Loucy (cell line): ENCODE data around the gene TGFB2.

Experiments
- H2AFZ ChIP-seq: fragments of 200-600 bp; sonication (generic); 2 replicates; pipeline ENCODE4 v1.6.0; 2016; ENCODE audit warnings: antibody characterized with exemption, mild to moderate bottlenecking, low read length, moderate library complexity
- H3F3A ChIP-seq: fragments of 200-600 bp; 2 replicates; pipeline ENCODE4 v1.6.0; 2016; ENCODE audit warnings: antibody characterized with exemption, low read depth, mild to moderate bottlenecking
- H3K27me3 ChIP-seq: fragments of 200-600 bp; sonication (generic); 2 replicates; pipeline ENCODE4 v1.6.1; 2014; ENCODE audit warnings: low read length, mild to moderate bottlenecking; ENCODE audit not compliant: insufficient read depth, poor library complexity, severe bottlenecking
- H3K36me3 ChIP-seq: fragments of 200-600 bp; sonication (generic); 2 replicates; pipeline ENCODE4 v1.6.1; 2016; ENCODE audit warnings: low read length; ENCODE audit not compliant: insufficient read depth
- H3K4me1 ChIP-seq: fragments of 200-600 bp; sonication (generic); 2 replicates; pipeline ENCODE4 v1.5.1; 2014; ENCODE audit warnings: low read length, mild to moderate bottlenecking; ENCODE audit not compliant: insufficient read depth, poor library complexity, severe bottlenecking
- H3K4me2 ChIP-seq: fragments of 200-600 bp; sonication (generic); 2 replicates; pipeline ENCODE4 v1.6.0; 2014; ENCODE audit warnings: antibody characterized with exemption, low read length, low read depth, mild to moderate bottlenecking; ENCODE audit not compliant: poor library complexity, severe bottlenecking
- H3K4me3 ChIP-seq: fragments of 200-600 bp; sonication (generic); 2 replicates; pipeline ENCODE4 v1.5.1; 2014; ENCODE audit warnings: low read length, mild to moderate bottlenecking, mixed read lengths; ENCODE audit not compliant: poor library complexity, severe bottlenecking
- H3K79me2 ChIP-seq: fragments of 200-600 bp; sonication (generic); 2 replicates; pipeline ENCODE4 v1.6.1; 2014; ENCODE audit warnings: low read length; ENCODE audit not compliant: insufficient read depth
- H3K9ac ChIP-seq: fragments of 200-600 bp; sonication (generic); 2 replicates; pipeline ENCODE4 v1.6.0; 2014; ENCODE audit warnings: mild to moderate bottlenecking, low read depth, low read length, moderate library complexity; ENCODE audit not compliant: poor library complexity, severe bottlenecking
- H3K9me2 ChIP-seq: fragments of 200-600 bp; sonication (generic); replicated peaks from 2 replicates; pipeline ENCODE4 v1.6.1; 2016; ENCODE audit warnings: low read depth, low read length, mixed read lengths
- H3K9me3 ChIP-seq: fragments of 200-600 bp; sonication (generic); 2 replicates; pipeline ENCODE4 v1.6.1; 2014; ENCODE audit warnings: mild to moderate bottlenecking, antibody characterized with exemption, low read length, low read depth; ENCODE audit not compliant: insufficient read depth
- H4K20me1 ChIP-seq: fragments of 200-600 bp; sonication (generic); 2 replicates; pipeline ENCODE4 v1.6.0; 2014; ENCODE audit warnings: antibody characterized with exemption, low read length, mild to moderate bottlenecking; ENCODE audit not compliant: insufficient read depth, poor library complexity, severe bottlenecking
- EZH2phosphoT487 ChIP-seq: fragments of 200-600 bp; IDR thresholded peaks from 2 replicates; pipeline ENCODE4 v1.6.1; 2018; ENCODE audit warnings: antibody characterized with exemption, mild to moderate bottlenecking, moderate library complexity, borderline replicate concordance
- TF ChIP-seq, protein P1 (sequence below): fragments of 200-600 bp; sonication (generic); conservative IDR thresholded peaks from 2 replicates; pipeline ENCODE4 v1.5.1; 2014; ENCODE audit warnings: mild to moderate bottlenecking, antibody characterized with exemption, low read length

The TGFB2 gene

GRCh38 chr1:218463194-218464156 is 118.3 kb downstream of the TGFB2 start:
- Histone ChIP-seq H3F3A (no peaks in the 10 kb centered on the region), H2AFZ (no peak overlapping the region), H3K9ac (no peak overlapping the region), H3K36me3 (no peaks in the 10 kb centered on the region), H3K79me2 (no peaks in the 10 kb centered on the region), H4K20me1 (no peaks in the 10 kb centered on the region), H3K4me1 (peaks cover 12% of the 10 kb centered on the region), H3K9me3 (no peaks in the 10 kb centered on the region), H3K4me2 (no peak overlapping the region), H3K9me2 (no peaks in the 10 kb centered on the region), H3K4me3 (no peak overlapping the region), H3K27me3 (no peaks in the 10 kb centered on the region)
- TF ChIP-seq, protein P1, sequence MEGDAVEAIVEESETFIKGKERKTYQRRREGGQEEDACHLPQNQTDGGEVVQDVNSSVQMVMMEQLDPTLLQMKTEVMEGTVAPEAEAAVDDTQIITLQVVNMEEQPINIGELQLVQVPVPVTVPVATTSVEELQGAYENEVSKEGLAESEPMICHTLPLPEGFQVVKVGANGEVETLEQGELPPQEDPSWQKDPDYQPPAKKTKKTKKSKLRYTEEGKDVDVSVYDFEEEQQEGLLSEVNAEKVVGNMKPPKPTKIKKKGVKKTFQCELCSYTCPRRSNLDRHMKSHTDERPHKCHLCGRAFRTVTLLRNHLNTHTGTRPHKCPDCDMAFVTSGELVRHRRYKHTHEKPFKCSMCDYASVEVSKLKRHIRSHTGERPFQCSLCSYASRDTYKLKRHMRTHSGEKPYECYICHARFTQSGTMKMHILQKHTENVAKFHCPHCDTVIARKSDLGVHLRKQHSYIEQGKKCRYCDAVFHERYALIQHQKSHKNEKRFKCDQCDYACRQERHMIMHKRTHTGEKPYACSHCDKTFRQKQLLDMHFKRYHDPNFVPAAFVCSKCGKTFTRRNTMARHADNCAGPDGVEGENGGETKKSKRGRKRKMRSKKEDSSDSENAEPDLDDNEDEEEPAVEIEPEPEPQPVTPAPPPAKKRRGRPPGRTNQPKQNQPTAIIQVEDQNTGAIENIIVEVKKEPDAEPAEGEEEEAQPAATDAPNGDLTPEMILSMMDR, result no peak
- TF ChIP-seq EZH2phosphoT487, result no peak

GRCh38 chr1:218464871-218465270 is 119.7 kb downstream of the TGFB2 start:
- Histone ChIP-seq H4K20me1 (no peaks in the 10 kb centered on the region), H3K79me2 (no peaks in the 10 kb centered on the region), H3K27me3 (no peaks in the 10 kb centered on the region), H3K9ac (no peak overlapping the region), H3K9me2 (no peaks in the 10 kb centered on the region), H3K9me3 (no peaks in the 10 kb centered on the region), H3K4me2 (no peak overlapping the region), H3K4me3 (no peak overlapping the region), H3F3A (no peaks in the 10 kb centered on the region), H3K36me3 (no peaks in the 10 kb centered on the region), H3K4me1 (peaks cover 12% of the 10 kb centered on the region), H2AFZ (no peak overlapping the region)
- TF ChIP-seq EZH2phosphoT487, result no peak
- TF ChIP-seq, protein P1, result no peak

DNA sequence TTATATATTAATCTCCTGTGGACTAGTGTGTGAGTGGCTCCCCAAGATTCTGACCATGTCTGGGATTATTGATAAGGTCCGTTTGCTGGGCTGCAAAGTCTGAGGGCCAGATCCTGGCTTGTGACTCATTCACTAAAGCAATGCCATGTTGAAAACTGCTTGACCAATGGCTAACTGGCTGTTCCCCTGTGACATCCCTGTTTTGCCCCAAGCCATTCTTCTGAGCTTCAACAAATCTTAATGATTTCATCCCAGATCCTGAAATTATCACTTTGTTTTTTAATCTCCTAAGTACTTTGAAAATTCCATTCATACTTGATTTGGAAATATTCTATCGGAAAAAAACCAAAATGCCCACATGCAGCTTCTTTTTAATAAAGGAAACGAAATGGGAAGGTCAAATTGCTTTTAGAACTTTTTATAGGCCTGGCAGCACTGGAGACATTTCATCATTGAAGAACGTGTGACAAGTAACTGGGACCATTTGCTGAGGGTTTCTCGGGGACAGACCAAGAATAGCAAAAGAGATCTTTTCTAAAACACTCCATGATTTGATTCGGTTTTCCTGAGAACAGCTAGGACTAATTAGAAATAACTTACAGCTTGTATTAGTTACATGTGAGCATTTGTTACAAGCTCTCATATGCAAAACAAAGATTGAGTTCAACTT is 121.3 kb downstream of the TGFB2 start:
- Histone ChIP-seq H3K9me2 (no peaks in the 10 kb centered on the region), H3K4me3 (no peak overlapping the region), H2AFZ (no peak overlapping the region), H4K20me1 (no peaks in the 10 kb centered on the region), H3K4me1 (peaks cover 15% of the 10 kb centered on the region), H3K4me2 (no peak overlapping the region), H3K9ac (no peak overlapping the region), H3K79me2 (no peaks in the 10 kb centered on the region), H3F3A (no peaks in the 10 kb centered on the region), H3K9me3 (no peaks in the 10 kb centered on the region), H3K36me3 (no peaks in the 10 kb centered on the region), H3K27me3 (no peaks in the 10 kb centered on the region)
- TF ChIP-seq EZH2phosphoT487, result no peak
- TF ChIP-seq, protein P1, result no peak
